Measurements from ENCODE around the gene ATXN7L1. TPM values are rescaled to one million over a fixed set of nuclear protein-coding genes. Genes with fewer than 3 reads are reported as not detected.

The ATXN7L1 gene
- total RNA-seq, 1 donor from 2014 or later, result 2.4 TPM

- H3K4me3 ChIP-seq (ENCODE audit: low read depth, low read length), result no peak overlapping the region
- DNase-seq (ENCODE audit: low read depth) (peak; percentile 88), FAIRE-seq (peak; percentile 47)
- H3K36me3 ChIP-seq (ENCODE audit: control insufficient read depth, insufficient read depth, low read length), result peaks cover 1% of the 10 kb centered on the region
- no peaks in the 10 kb centered on the region for H3K27me3 ChIP-seq (ENCODE audit: control insufficient read depth, insufficient read depth, low read length)
- no peak for TF ChIP-seq CTCF (IDR thresholded peaks at IDR 0.05; ENCODE audit: insufficient read depth, low read length, severe bottlenecking)
Measured at GRCh38 chr7:105841866-105842265, 34.5 kb downstream of the ATXN7L1 start.

DNA sequence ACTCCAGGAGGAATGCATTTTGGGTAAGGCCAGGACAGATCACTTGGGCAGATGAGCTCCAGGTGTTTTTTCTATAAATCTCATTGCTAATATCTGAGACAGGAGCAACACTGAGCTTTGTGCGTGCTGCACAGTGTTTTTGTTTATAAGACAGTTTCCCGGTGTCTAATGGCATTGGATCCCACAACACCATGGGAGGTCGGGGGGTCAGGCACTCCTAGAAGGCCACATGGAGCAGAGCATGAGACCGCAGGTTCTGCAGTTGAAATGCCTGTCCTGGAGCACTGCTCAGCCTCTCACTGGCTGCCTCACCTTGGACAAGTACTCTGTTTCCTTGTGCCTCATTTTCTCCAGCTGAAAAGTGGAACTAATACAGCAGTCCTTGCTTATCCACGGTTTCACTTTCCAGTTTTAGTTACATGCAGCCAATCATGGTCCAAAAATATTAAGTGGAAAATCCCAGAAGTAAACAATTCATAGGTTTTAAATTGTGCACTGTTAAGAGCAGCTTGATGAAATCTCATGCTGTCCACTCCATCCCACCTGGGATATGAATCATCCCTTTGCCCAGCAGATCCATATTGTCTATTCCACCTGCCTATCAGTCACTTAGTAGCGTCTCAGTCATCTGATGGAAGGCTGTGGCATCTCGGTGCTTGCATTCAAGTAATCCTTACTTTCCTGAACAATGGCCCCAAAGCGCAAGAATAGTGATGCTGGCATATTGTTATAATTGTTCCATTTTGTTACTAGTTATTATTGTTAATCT lies 35.2 kb downstream of the ATXN7L1 start:
- Histone ChIP-seq H3K27me3 (ENCODE audit: control insufficient read depth, insufficient read depth, low read length) (no peaks in the 10 kb centered on the region), H3K4me3 (ENCODE audit: low read depth, low read length) (no peak overlapping the region), H3K36me3 (ENCODE audit: control insufficient read depth, insufficient read depth, low read length) (peaks cover 1% of the 10 kb centered on the region)
- FAIRE-seq (no peak), DNase-seq (ENCODE audit: low read depth) (peak; percentile 42)
- no peak for TF ChIP-seq CTCF (IDR thresholded peaks at IDR 0.05; ENCODE audit: insufficient read depth, low read length, severe bottlenecking)

GRCh38 chr7:105839266-105839665 lies 37.1 kb downstream of the ATXN7L1 start:
- FAIRE-seq (peak; percentile 50), DNase-seq (ENCODE audit: low read depth) (no peak)
- Histone ChIP-seq H3K4me3 (ENCODE audit: low read depth, low read length) (no peak overlapping the region), H3K27me3 (ENCODE audit: control insufficient read depth, insufficient read depth, low read length) (no peaks in the 10 kb centered on the region), H3K36me3 (ENCODE audit: control insufficient read depth, insufficient read depth, low read length) (peaks cover 1% of the 10 kb centered on the region)
- no peak for TF ChIP-seq CTCF (IDR thresholded peaks at IDR 0.05; ENCODE audit: insufficient read depth, low read length, severe bottlenecking)

DNA sequence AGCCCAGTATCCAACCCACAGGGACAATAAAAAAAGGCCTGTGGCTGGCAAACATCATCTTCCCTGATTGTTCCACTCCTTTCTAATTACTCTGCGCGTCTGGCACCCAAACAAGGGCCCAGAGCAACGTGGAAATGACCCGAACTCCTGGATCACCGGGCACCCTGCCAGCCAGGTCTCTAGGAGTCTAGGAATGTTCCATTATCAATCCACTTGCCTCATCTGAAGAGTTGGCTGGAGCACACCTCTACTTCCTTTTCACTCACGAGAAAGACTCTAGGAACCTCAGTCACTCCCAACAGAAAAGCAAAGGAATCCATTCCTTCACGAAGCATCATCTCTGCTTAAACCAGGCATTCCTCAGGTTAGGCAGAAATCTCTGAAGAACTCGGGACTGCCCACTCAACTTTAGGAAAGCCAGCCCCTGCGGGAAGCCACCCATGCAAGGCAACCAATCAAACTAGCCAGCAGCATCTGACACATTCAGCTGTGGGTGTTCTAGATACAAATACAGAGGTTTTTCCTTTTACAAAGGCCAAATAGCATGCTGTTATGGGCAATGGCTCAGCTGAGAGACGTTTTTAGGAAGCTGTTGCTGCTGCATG lies 37.7 kb downstream of the ATXN7L1 start:
- FAIRE-seq (peak; percentile 43), DNase-seq (ENCODE audit: low read depth) (peak; percentile 21)
- TF ChIP-seq CTCF (IDR thresholded peaks at IDR 0.05; ENCODE audit: insufficient read depth, low read length, severe bottlenecking), result no peak
- Histone ChIP-seq H3K27me3 (ENCODE audit: control insufficient read depth, insufficient read depth, low read length) (no peaks in the 10 kb centered on the region), H3K36me3 (ENCODE audit: control insufficient read depth, insufficient read depth, low read length) (peaks cover 1% of the 10 kb centered on the region), H3K4me3 (ENCODE audit: low read depth, low read length) (no peak overlapping the region)

DNA sequence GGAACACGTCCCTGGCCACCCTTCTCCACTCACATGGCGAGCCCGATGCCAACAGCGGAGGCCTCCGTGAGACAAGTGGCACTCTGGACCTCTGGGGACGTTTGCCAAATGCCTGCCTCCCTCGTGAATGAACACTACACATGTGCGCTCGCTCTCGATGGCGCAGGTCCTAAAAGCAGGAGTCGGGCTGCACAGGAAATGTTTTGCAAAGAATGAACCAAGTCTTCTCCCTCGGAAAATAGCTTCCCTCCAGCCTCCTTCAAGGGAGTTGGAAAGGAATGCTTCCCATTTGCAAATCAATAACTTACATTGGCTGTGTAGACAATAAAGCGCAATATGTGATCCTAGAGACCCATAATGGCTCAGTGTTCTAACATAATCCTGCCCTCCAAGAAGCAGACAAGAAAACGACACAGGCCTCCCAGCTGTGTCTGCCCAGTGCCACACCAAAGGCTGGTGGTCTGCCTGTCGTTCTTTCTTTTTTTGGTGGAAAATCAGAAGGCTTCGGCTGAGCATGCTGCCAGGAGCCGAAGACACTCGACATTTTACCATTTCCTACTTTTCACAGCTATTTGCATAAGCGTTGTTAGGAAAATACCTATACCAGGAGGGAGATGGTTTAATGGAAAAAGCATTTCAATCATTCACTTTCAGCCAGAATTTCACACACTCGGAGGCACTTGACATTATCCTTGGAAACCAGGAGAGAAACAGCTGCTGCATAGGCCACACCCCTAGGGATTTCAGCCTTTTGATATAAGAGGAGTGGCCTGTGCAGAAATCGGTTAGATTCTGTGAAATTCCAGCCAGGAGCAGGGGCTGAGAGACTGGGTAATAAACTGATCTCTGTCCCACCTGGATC lies 38.4 kb downstream of the ATXN7L1 start:
- DNase-seq (ENCODE audit: low read depth), result no peak
- Histone ChIP-seq H3K4me3 (ENCODE audit: low read depth, low read length) (no peak overlapping the region), H3K36me3 (ENCODE audit: control insufficient read depth, insufficient read depth, low read length) (peaks cover 1% of the 10 kb centered on the region), H3K27me3 (ENCODE audit: control insufficient read depth, insufficient read depth, low read length) (no peaks in the 10 kb centered on the region)
- TF ChIP-seq CTCF (IDR thresholded peaks at IDR 0.05; ENCODE audit: insufficient read depth, low read length, severe bottlenecking), result no peak
- FAIRE-seq, result no peak
